GM12878 (cell line): ENCODE data around the gene JAGN1. TPM values are rescaled to one million over a fixed set of nuclear protein-coding genes. Genes with fewer than 3 reads are reported as not detected.

Source experiments
- MEF2A ChIP-seq: IDR thresholded peaks from 2 replicates; pipeline ENCODE4 v1.6.1; 2011; ENCODE audit warnings: low read depth, mild to moderate bottlenecking, low read length, moderate library complexity; ENCODE audit not compliant: insufficient read depth
- PBX3 ChIP-seq: IDR thresholded peaks from 2 replicates; pipeline ENCODE4 v1.6.1; 2011; ENCODE audit warnings: mild to moderate bottlenecking, low read depth, low read length, moderate library complexity; ENCODE audit not compliant: insufficient replicate concordance
- RBBP5 ChIP-seq: fragments of 200-600 bp; sonication (generic); conservative IDR thresholded peaks from 2 replicates; pipeline ENCODE4 v1.6.1; 2016
- SIX5 ChIP-seq: IDR thresholded peaks from 2 replicates; pipeline ENCODE4 v1.6.1; 2011; ENCODE audit warnings: mild to moderate bottlenecking, low read depth, low read length, moderate library complexity; ENCODE audit not compliant: severe bottlenecking
- SREBF2 ChIP-seq: IDR thresholded peaks from 2 replicates; pipeline ENCODE4 v1.6.1; 2012; ENCODE audit warnings: mild to moderate bottlenecking, low read length
- YBX1 ChIP-seq: fragments of 450-650 bp; IDR thresholded peaks from 2 replicates; pipeline ENCODE4 v1.6.1; 2016; ENCODE audit warnings: antibody characterized with exemption
- ZBTB33 ChIP-seq: fragments of 450-650 bp; IDR thresholded peaks from 2 replicates; pipeline ENCODE4 v1.6.1; 2017; ENCODE audit warnings: mild to moderate bottlenecking
- ZSCAN29 ChIP-seq: fragments of 450-650 bp; IDR thresholded peaks from 2 replicates; pipeline ENCODE4 v1.6.1; 2017; ENCODE audit warnings: mild to moderate bottlenecking, moderate library complexity
- polyA plus RNA-seq, 11 experiments: library from polyadenylated mRNA; depleted of rRNA in 4 of 11; unstranded in 6 of 11; stranded (reverse) in 5 of 11; fragments of >200 nt; fragmentation: Nextera tagmentation in 4 of 11; fragmentation: Illumina TruSeq in 1 of 11; extraction: Ambion mirVana in 4 of 11; extraction: Trizol in 1 of 11; gene quantifications; 1 replicate in 1 of 11; 2 replicates in 10 of 11; pipeline versions ENCODE4 v1.2.1 to v1.2.3, GENCODE V29; 2011 to 2016; ENCODE audit warnings: inconsistent platforms in 2 of 11, missing spikeins in 2 of 11, low read depth in 1 of 11
- total RNA-seq, 4 experiments: library from RNA; depleted of rRNA in 3 of 4; stranded (reverse); fragments of >200 nt in 3 of 4; fragmentation: Illumina TruSeq in 1 of 4; extraction: Trizol in 1 of 4; gene quantifications; 2 replicates each; pipeline versions ENCODE4 v1.2.1 to v1.2.3, GENCODE V29; 2013 to 2021

Gene JAGN1
- total and polyA plus RNA-seq, 10 of the 15 experiments (the other 5 are each of a cell fraction or from before 2014, with no cell fraction given) = 23.3 to 56.0 (median 35.4) TPM

- no peak for TF ChIP-seq YBX1
- TF ChIP-seq ZSCAN29 = no peak
- no peak for TF ChIP-seq SIX5
- TF ChIP-seq PBX3 = no peak
- no peak for TF ChIP-seq RBBP5
- no peak for TF ChIP-seq SREBF2
- TF ChIP-seq MEF2A = no peak
- no peak for TF ChIP-seq ZBTB33
Observed at GRCh38 chr3:9897408-9898372, 7.3 kb downstream of the JAGN1 start (continued).
